Type B pancreatic cell (in vitro differentiated cells): ENCODE results near the gene OR52R1. TPM values are rescaled to one million over a fixed set of nuclear protein-coding genes. Genes with fewer than 3 reads are reported as not detected.

Experiments used
- DNase-seq: peaks from one replicate; pipeline ENCODE4 v3.0.0; 2021; ENCODE audit warnings: mixed read lengths; ENCODE audit not compliant: unreplicated experiment; ENCODE audit errors: extremely low spot score
- H3K27ac Mint-ChIP-seq: 2 replicates; pipeline ENCODE4 v1.8.0; 2021; ENCODE audit warnings: mild to moderate bottlenecking, mixed read lengths
- H3K27me3 Mint-ChIP-seq: 2 replicates; pipeline ENCODE4 v1.8.0; 2021; ENCODE audit warnings: mixed read lengths
- H3K36me3 Mint-ChIP-seq: 2 replicates; pipeline ENCODE4 v1.8.0; 2021; ENCODE audit warnings: mixed read lengths
- H3K4me1 Mint-ChIP-seq: one replicate; pipeline ENCODE4 v1.8.0; 2021; ENCODE audit warnings: mixed read lengths; ENCODE audit not compliant: unreplicated experiment
- H3K4me3 Mint-ChIP-seq: 2 replicates; pipeline ENCODE4 v1.8.0; 2021; ENCODE audit warnings: mild to moderate bottlenecking, mixed read lengths
- H3K9me3 Mint-ChIP-seq: 2 replicates; pipeline ENCODE4 v1.8.0; 2021; ENCODE audit warnings: mixed read lengths
- total RNA-seq: library from RNA; stranded (reverse); gene quantifications from 2 replicates; pipeline ENCODE4 v1.2.1, GENCODE V29; 2021; ENCODE audit warnings: low replicate concordance
- TF ChIP-seq, protein P1 (sequence below): fragments of 200-600 bp; sonication (generic); conservative IDR thresholded peaks from 2 replicates; pipeline ENCODE4 v1.5.0; 2021; ENCODE audit warnings: antibody characterized with exemption, mild to moderate bottlenecking

OR52R1 gene
- total RNA-seq, 1 donor from 2014 or later = not detected

DNA sequence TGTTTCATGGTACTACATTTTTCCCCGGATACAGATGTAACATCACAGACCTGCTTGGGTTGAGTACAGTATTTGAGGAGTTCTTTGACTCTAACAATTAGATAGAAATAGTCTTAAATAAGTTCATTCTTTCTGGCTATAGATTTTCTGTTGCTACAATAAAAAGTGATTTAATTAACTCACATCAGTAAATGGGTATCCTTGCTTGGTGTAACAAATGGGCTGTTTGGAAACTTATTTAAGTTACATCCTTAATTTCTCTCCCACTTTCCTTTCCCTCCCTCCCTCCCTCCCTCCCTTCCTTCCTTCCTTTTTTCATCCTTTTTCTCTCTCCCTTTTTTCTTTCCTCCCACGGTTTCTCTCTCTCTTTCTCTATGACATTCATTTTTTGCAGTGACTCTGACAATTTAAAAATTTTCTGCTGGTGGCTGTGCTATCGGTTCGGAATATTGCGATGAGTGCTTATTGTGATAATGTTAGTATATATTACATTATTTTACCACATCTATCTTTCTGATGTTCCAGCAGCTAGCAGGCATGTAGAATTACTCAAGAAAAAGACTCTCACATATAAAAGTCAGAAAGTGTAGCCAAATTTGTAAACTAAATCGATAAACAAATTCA is 37.6 kb downstream of the OR52R1 start:
- TF ChIP-seq, protein P1, sequence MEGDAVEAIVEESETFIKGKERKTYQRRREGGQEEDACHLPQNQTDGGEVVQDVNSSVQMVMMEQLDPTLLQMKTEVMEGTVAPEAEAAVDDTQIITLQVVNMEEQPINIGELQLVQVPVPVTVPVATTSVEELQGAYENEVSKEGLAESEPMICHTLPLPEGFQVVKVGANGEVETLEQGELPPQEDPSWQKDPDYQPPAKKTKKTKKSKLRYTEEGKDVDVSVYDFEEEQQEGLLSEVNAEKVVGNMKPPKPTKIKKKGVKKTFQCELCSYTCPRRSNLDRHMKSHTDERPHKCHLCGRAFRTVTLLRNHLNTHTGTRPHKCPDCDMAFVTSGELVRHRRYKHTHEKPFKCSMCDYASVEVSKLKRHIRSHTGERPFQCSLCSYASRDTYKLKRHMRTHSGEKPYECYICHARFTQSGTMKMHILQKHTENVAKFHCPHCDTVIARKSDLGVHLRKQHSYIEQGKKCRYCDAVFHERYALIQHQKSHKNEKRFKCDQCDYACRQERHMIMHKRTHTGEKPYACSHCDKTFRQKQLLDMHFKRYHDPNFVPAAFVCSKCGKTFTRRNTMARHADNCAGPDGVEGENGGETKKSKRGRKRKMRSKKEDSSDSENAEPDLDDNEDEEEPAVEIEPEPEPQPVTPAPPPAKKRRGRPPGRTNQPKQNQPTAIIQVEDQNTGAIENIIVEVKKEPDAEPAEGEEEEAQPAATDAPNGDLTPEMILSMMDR = no peak
- H3K36me3 Mint-ChIP-seq = no peaks in the 10 kb centered on the region
- no peaks in the 10 kb centered on the region for H3K4me1 Mint-ChIP-seq
- no peak for DNase-seq
- no peak overlapping the region for H3K27ac Mint-ChIP-seq
- H3K27me3 Mint-ChIP-seq = no peaks in the 10 kb centered on the region
- H3K4me3 Mint-ChIP-seq = no peak overlapping the region
- no peaks in the 10 kb centered on the region for H3K9me3 Mint-ChIP-seq

DNA sequence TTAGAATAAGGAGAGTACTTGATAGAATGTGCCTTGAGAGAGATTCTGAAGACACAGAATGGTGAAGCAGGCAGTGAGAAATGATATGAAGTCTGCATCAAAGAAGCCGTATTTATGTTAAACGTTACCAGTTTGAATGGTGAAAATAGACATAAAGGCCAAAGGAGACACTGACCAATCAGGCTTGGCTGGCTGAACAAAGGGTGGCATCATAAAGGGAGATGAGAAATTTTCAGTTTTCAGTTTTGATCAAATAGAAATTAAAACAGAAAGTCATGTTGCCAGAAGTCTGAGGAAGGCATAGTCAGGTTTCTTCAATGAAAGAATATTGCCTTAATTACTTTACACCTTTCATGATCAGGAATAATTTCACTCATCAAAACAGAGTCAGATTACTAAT is 41.1 kb downstream of the OR52R1 start:
- Mint-ChIP-seq H3K27me3 (no peaks in the 10 kb centered on the region), H3K9me3 (no peaks in the 10 kb centered on the region), H3K27ac (no peak overlapping the region), H3K4me1 (no peaks in the 10 kb centered on the region), H3K4me3 (no peak overlapping the region), H3K36me3 (no peaks in the 10 kb centered on the region)
- TF ChIP-seq, protein P1 = no peak
- no peak for DNase-seq

Other genes with a start within 250 kb of the OR52R1 start
- gene OR52I2, start 222.6 kb downstream of the OR52R1 start, total RNA-seq = not detected in 2 replicates
- not detected in 2 replicates for gene OR52I1, start 210.3 kb downstream of the OR52R1 start, total RNA-seq
- 13.9 and 14.5 TPM in 2 replicates for gene TRIM68, start 196.1 kb downstream of the OR52R1 start, total RNA-seq
- not detected in 2 replicates for gene OR51D1, start 166.9 kb downstream of the OR52R1 start, total RNA-seq
- 0.48 and 0.51 TPM in 2 replicates for gene OR51E1, start 160.4 kb downstream of the OR52R1 start, total RNA-seq
- gene OR51E2, start 106.5 kb downstream of the OR52R1 start, total RNA-seq = 0.58 TPM in 1 of 2 replicates, not detected in the other
- not detected in 2 replicates for gene MMP26, start 99.6 kb downstream of the OR52R1 start, total RNA-seq
- gene OR51F1, start 34.4 kb downstream of the OR52R1 start, total RNA-seq = not detected in 2 replicates
- gene OR51F2, start 16.9 kb upstream of the OR52R1 start, total RNA-seq = not detected in 2 replicates
- gene OR51S1, start 44.8 kb upstream of the OR52R1 start, total RNA-seq = not detected in 2 replicates
- 0.39 TPM in 1 of 2 replicates, not detected in the other for gene OR51T1, start 77.5 kb upstream of the OR52R1 start, total RNA-seq
- not detected in 2 replicates for gene OR51A7, start 99.4 kb upstream of the OR52R1 start, total RNA-seq
- not detected in 2 replicates for gene OR51G2, start 115.0 kb upstream of the OR52R1 start, total RNA-seq
- not detected in 2 replicates for gene OR51G1, start 120.0 kb upstream of the OR52R1 start, total RNA-seq
- not detected in 2 replicates for gene OR51A4, start 143.2 kb upstream of the OR52R1 start, total RNA-seq
- gene OR51A2, start 151.3 kb upstream of the OR52R1 start, total RNA-seq = not detected in 2 replicates
- gene OR51L1, start 190.5 kb upstream of the OR52R1 start, total RNA-seq = not detected in 2 replicates
- not detected in 2 replicates for gene OR52J3, start 242.1 kb upstream of the OR52R1 start, total RNA-seq